Coronary artery (tissue), 2 donors: ENCODE results near the gene TTLL8.

Experiments
- DNase-seq: peaks from one replicate; pipeline ENCODE4 v3.0.0-alpha.2; 2017; ENCODE audit warnings: low spot score
- H3K27ac ChIP-seq, 2 donors: fragments of 200-600 bp; sonication (generic); one replicate each; pipeline ENCODE4 v1.5.1; 2016 to 2019
- H3K4me3 ChIP-seq: fragments of 200-600 bp; sonication (generic); 2 replicates; pipeline ENCODE4 v1.5.1; 2016; ENCODE audit warnings: mild to moderate bottlenecking, moderate library complexity
- TF ChIP-seq, protein P1 (sequence below): fragments of 200-600 bp; sonication (generic); IDR thresholded peaks from one replicate; pipeline ENCODE4 v1.5.1; 2019; ENCODE audit warnings: antibody characterized with exemption

TTLL8 gene

DNA sequence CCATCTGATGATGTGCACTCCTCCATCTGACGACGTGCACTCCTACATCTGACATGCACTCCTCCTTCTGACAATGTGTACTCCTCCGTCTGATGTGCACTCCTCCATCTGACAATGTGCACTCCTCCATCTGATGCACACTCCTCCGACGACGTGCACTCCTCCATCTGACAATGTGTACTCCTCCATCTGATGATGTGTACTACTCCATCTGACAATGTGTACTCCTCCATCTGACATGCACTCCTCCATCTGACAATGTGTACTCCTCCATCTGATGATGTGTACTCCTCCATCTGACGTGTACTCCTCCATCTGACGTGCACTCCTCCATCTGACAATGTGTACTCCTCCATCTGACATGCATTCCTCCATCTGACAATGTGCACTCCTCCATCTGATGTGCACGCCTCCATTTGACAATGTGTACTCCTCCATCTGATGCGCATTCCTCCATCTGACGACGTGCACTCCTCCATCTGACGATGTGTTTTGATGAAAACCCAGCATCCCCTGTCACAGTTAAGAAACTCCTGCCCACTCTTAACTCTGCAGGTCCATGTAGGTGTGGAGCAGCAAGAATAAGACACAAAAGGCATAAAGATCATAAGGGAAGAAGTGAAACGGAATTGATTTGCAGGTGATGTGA is 35.8 kb downstream of the TTLL8 start:
- Histone ChIP-seq H3K4me3 (no peak overlapping the region), H3K27ac (no peak overlapping the region)
- TF ChIP-seq, protein P1, sequence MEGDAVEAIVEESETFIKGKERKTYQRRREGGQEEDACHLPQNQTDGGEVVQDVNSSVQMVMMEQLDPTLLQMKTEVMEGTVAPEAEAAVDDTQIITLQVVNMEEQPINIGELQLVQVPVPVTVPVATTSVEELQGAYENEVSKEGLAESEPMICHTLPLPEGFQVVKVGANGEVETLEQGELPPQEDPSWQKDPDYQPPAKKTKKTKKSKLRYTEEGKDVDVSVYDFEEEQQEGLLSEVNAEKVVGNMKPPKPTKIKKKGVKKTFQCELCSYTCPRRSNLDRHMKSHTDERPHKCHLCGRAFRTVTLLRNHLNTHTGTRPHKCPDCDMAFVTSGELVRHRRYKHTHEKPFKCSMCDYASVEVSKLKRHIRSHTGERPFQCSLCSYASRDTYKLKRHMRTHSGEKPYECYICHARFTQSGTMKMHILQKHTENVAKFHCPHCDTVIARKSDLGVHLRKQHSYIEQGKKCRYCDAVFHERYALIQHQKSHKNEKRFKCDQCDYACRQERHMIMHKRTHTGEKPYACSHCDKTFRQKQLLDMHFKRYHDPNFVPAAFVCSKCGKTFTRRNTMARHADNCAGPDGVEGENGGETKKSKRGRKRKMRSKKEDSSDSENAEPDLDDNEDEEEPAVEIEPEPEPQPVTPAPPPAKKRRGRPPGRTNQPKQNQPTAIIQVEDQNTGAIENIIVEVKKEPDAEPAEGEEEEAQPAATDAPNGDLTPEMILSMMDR = no peak
- DNase-seq = no peak

DNA sequence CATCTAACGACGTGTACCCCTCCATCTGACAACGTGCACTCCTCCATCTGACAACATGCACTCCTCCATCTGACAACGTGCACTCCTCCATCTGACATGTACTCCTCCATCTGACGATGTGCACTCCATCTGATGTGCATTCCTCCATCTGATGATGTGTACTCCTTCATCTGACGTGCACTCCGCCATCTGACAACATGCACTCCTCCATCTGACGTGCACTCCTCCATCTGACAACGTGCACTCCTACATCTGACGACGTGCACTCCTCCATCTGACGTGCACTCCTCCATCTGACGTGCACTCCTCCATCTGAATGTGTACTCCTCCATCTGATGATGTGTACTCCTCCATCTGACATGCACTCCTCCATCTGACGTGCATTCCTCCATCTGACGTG is 37.5 kb downstream of the TTLL8 start:
- TF ChIP-seq, protein P1 = no peak

DNA sequence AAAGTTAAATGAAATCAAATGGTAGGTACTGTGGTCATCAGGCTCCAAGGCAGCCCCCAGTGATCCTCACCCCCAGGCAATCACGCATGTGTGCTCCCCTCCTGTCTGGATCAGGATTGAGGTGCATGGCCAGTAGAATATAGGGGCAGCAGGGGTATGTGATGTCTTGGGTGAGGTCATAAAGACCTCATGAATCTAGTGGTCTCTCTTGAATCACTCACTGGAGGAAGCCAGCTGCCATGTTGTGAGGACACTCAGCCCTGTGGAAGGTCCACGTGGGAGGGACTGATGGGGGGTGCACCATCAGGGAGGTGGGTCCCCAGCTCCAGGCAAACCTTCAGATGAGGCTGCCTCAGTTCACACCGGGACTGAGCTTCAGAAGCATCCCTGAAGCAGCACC is 38.8 kb downstream of the TTLL8 start:
- TF ChIP-seq, protein P1 = no peak
- Histone ChIP-seq H3K4me3 (no peak overlapping the region), H3K27ac (no peak overlapping the region)
- DNase-seq = no peak

More for the DNA sequence above, 37.5 kb downstream of the TTLL8 start:
- DNase-seq = no peak
- no peak overlapping the region for H3K4me3 ChIP-seq
- H3K27ac ChIP-seq = no peak overlapping the region

DNA sequence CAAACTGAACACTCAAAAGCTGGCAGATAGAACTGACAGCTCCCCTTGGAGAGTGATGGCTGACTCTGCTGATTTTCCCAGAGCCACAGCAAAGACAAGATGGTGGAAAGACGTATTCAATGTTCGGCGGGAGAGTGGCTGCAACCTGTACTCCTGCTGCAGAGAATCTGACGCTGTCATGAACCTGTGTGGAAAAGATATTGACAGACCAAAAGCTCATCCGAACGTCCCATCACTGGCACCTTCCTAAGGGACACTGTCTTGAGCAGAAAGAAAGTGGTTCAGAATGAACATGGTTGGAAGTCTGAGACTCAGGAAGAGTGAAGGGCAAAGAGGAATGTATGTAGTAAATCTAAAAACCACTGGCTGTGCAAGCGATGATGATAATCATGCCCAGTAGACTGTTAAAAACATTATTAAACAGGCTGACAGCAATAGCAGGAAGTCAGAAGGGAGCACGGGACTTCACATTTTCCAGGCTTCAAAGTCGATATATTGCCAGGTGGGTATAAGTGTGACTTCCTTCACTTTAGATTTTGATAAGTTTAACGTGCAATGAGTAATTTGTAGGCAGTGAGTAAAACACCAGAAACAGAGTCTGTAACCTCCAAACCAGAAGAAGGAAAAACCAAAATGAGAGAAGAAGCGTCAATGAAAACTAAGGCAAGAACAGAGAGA is 39.4 kb downstream of the TTLL8 start:
- Histone ChIP-seq H3K27ac (no peak overlapping the region), H3K4me3 (no peak overlapping the region)
- TF ChIP-seq, protein P1 = no peak
- no peak for DNase-seq

DNA sequence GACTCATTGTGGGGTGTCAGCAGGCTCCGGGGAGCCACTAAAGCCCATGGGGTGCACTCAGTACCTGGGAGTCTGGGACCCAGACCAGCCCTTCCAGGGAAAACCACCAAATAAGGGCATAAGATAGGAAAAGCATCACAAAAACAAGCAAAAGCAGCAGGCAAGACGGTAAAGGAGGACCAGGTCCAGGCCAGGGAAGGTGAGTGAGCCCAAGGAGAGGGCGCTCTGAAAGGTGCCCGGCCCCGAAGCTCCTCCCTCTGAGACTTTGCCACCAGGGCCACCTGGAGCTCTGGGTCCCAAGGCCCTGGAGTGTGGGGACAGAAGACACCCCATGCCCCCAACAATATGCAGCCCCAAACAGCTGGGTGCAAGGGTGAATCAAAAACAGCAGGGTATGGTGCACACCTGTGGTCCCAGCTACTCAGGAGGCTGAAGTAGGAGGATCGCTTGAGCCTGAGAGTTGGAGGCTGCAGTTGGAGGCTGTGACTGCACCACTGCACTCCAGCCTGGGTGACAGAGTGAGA is 40.3 kb downstream of the TTLL8 start:
- Histone ChIP-seq H3K4me3 (no peak overlapping the region), H3K27ac (no peak overlapping the region)
- DNase-seq = no peak
- TF ChIP-seq, protein P1 = no peak

DNA sequence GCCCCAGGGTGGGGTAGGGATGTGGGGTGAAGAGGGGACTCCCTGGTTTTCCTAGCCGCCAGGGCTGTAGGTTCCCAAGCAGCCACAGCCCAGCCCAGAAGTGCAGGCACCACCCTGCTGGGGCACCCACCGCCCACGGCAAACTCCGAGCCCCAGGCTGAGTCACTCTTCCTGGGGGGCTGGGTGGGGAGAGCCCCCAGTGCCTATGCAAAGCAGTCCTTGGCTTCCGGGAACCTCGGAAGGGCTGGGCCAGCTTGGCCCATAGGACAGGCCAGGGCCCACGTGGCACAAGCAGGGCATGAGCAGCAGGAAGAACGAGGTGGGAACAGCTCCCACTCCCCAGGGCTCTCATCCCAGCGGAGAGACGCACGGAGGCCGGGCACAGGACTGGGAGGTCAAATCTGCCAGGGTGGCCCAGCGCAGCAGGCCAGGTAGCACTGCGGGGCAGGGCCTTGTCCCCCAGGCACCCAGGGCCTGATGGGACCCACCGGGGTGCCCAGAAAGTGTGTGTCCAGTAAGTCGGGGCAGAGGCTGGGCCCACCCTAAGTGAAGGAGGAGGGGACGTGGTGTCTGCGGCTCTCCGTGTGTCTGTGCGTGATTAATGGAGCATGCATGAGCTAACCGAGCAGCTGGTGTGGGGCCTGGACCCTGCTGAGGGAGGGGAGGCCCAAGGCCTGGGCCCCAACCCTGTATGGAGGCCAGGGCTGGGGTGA is 41.0 kb downstream of the TTLL8 start:
- no peak overlapping the region for H3K4me3 ChIP-seq
- TF ChIP-seq, protein P1 = no peak
- DNase-seq = peak; percentile 57
- no peak overlapping the region for H3K27ac ChIP-seq
